Measurements from ENCODE around the gene PSORS1C1.
"Not testable (repeated sequence)": the region's sequence is repeated elsewhere in the genome, so short reads cannot be mapped to it uniquely, and the experiment has no call there.

PSORS1C1 gene, protein sequence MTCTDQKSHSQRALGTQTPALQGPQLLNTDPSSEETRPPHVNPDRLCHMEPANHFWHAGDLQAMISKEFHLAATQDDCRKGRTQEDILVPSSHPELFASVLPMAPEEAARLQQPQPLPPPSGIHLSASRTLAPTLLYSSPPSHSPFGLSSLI

DNA sequence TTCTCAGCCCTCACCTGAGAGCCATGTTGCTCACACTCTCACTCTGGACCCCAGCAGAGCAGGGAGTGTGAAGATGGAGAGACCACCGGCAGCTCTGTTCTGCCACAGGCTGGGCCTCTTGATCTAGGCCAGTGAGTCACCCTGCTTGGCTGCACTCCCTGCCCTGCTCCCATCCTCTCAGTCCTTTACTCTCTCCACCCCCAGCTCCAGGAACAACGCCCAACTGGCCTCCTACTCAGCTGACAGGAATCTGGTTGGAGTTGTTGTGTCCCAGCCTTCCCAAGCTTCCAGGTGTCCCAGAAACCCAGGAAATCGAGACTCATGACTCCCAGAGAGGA, at the start of gene PSORS1C1:
PSORS1C1 (plus strand) TSS at position 260 of the 338 bp plus-strand sequence. CDS start 14,833 bp downstream, outside the sequence.
- DNase-seq (ENCODE audit: low read depth in 2 of 2): no peak

DNA sequence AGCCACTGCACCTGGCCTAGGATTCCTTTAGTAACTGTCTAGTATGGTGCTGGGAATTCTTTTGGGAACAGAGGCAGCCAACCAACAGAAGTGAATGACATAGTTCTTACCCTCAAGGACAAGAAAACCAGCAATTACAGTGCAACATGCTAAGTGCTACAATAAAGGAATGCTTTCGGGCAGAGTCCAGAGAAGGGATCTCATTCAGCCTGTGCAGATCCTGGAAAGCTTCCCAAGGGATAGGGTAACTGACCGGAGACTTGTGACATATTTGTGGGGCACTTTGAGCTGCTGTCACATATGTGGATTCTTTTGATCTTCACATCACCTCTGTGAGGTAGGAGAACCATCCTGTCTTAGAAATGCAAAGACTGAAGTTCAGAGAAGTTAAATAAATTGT, 49.0 kb upstream of the PSORS1C1 start:
- DNase-seq (ENCODE audit: low read depth in 2 of 2): no peak

DNA sequence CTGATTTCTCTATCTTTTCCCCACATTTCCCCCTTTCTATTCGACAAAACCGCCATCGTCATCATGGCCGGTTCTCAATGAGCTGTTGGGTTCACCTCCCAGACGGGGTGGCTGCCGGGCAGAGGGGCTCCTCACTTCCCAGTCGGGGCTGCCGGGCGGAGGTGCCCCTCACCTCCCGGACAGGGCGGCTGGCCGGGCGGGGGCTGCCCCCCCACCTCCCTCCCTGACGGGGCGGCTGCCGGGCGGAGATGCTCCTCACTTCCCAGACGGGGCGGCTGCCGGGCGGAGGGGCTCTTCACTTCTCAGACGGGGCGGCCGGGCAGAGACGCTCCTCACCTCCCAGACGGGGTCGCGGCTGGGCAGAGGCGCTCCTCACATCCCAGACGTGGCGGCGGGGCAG, 47.6 kb upstream of the PSORS1C1 start:
- DNase-seq (ENCODE audit: low read depth in 2 of 2): not testable (repeated sequence)

DNA sequence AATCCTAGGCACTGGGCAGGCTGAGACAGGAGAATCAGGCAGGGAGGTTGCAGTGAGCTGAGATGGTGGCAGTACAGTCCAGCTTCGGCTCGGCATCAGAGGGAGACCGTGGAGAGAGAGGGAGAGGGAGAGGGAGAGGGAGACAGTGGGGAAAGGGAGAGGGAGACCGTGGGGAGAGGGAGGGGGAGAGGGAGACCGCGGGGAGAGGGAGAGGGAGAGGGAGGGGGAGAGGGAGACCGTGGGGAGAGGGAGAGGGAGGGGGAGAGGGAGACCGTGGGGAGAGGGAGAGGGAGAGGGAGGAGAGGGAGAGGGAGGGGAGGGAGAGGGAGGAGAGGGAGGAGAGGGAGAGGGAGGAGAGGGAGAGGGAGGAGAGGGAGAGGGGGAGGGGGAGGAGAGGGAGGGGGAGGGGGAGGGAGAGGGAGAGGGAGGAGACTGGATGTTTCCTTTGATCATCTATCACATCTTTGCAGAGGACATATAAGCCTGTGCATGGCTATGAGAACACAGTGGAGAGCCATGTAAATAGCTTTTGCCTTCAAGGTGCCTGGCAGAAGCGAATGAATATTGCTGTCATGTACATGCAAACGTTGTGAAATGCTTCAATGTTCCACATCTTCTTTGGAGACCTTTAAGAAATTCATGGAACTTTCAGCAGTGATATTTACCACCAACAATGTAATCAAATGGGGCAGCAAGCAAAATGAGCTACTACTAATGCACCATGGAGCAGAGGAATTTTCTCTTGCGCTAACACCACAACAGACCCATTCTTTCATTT, 46.5 kb upstream of the PSORS1C1 start:
- DNase-seq (ENCODE audit: low read depth in 2 of 2): not testable (repeated sequence)

DNA sequence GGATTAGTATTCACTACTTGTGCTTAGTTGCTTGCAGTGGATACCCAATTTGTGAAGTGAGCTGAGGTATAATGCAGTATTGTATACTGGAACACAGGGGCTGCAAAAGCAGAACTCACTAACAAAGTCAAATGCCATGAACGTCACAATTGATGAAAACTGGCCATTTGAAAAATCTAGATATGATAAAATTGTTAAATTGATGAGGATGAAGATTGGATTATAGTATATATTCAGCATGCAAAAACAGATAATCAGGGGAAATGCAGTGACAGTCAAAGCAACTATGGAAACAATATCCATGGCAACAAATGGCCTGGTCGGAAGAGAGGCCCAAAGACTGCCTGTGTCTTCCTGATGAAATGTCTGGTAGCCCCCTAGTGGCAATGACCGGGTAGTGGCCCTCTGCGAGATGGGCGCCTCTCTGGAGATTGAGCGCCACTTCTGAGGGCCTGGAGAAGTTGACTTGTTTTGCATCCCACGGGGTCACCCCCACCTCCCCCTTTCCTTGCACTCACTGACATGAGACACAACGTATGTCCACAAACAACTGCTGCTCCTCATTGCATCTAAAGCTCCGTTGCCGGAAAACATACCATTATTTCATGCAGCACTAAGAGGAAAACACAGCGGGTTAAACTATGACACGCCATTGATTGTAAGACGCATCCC, 45.8 kb upstream of the PSORS1C1 start:
- peak; percentile 21 to 45 for DNase-seq (ENCODE audit: low read depth in 2 of 2)

DNA sequence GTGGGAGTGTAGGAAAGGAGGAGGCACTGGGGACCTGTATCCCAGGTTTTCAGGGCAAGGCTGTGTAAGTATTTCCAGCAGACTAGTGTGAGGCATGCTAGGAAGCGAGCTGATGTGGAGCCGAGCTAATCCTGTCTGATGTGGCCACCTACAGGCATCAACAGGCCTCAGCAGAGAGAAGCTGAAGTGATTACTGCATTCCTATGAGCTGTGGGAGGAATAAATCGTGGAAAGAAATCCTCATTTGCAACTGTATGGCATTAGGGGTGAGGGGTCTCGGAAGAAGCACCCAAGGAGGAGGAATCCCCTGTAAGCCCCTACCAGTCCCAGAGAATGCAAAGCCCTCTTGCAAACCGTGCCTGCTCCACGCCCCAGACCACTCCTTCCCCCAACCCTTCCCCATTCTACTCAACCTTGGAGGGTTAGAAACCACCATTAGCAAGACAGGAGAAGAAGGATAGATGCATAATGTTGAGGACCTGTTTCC, 43.8 kb upstream of the PSORS1C1 start:
- no peak for DNase-seq (ENCODE audit: low read depth in 2 of 2)

DNA sequence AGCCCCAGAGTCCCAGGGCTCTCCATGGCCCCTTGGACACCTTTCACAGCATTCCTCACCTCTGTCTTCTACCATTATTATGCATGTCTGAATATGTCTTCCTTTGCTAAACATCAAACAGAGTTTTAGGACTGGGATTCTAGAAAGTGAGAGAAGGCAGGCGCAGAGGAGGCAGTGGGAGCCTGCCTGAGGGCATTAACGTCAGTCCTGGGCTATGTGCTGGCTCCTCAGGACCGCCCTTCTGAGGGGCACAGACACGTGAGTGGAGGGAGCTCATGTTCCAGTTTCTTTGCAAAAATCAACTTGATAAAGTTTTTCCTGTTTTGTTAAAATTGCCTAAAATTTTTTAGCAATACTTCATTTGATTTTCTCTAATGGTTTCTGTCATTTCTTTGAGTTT, 40.2 kb upstream of the PSORS1C1 start:
- DNase-seq (ENCODE audit: low read depth in 2 of 2): no peak

DNA sequence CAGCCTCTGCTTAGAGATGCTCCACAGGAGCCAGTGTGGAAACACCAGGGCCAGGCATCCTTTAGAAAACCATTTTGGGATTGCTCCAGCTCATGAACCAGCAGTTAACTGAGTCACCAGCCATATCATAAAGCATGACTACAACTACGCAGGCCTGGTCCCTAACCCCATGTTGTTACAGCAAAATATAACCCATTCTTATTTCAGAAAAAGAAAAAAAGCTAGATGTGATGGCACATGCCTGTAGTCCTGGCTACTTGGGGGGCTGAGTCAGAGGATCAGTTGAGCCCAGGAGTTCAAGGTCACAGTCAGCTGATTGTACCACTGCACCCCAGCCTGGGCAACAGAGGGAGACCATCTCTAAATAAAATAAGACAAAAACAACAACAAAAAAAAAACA, 39.1 kb upstream of the PSORS1C1 start:
- DNase-seq (ENCODE audit: low read depth in 2 of 2): no peak

DNA sequence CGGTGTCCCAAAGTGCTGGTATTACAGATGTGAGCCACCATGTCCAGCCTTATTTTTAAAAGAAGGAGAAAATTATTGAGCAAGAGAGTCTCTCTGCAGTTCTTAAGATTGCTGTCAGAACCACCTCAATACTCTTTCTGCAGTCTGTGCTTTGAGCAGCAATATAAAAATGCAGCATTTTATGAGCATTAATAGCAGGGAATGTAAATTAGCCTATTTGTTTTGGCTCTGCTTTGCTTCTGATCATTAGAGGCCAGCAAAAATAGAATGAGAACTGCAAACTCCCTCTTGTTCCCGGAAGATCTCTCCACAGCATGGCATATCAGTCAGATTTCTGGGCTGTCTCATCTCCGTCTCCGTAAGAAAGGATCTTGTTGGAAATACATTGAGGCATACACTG, 38.0 kb upstream of the PSORS1C1 start:
- DNase-seq (ENCODE audit: low read depth in 2 of 2): no peak

DNA sequence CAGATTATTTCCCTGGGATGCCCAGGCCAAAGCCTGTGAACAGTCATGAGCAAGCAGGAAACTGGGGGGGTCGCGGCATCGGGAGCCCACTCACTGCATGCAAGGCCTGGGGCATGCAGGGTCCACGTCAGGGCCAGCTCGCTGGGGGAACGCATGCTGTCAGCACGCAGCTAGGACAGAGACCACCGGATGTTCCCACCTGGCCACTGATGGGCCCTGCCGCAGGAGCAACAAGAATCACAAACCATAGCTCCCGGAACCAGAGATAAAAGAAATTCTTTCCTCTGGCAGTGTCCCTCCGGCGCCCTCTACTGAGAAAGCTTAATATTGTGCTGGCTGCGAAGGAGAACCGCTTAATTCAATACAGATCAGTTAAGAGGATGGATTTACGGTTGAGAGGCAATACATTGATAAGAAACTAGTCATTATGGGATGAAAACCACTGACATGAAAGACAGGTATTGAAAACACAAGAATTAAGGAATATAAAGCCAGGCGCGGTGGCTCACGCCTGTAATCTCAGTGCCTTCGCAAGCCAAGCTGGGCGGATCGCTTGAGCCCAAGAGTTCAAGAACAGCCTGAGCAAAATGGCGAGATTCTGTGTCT, 34.8 kb upstream of the PSORS1C1 start:
- peak; percentile 26 to 31 for DNase-seq (ENCODE audit: low read depth in 2 of 2)

DNA sequence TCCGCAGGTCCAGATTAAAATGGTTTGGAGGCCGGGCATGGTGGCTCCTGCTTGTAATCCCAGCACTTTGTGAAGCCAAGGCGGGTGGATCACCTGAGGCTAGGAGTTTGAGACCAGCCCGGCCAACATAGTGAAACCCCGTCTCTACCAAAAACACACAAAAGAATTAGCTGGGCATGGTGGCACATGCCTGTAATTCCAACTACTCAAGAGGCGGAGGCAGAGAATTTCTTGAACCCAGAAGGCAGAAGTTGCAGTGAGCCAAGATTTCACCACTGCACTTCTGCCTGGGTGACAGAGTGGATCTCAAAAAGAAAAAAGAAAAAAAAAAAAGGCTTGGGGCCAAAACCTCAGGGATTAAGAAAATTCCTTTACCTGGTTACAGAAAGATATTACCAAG, 32.7 kb upstream of the PSORS1C1 start:
- no peak for DNase-seq (ENCODE audit: low read depth in 2 of 2)

DNA sequence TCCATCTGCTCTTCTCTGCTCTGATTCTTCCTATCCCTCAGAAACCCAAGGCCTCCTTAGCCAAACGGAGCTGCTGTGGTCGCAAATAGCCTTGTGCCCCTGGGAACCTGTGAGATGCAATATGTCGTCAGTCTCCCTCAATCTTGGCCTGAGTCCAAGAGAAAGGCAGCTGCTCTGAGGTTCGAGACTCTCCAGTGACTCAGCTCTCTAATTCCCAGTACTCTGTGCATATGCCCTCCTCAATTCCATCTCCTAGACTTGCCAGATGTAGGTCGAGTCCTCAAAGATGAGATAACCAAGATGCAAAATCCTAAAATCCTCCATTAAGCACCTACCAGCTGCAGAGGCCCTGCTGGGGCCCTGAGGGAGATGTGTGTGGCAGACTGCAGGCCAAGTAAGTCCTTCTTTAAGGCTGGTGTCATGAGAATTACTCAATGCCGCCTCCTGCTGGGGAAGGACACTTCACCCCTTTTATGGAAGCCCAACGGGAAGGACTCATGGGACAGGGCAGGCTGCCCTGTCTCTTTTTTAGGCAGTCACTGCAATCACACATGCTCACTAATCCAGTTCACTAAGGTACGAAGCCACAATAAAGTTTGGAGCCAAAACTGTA, 30.8 kb upstream of the PSORS1C1 start:
- no peak for DNase-seq (ENCODE audit: low read depth in 2 of 2)

DNA sequence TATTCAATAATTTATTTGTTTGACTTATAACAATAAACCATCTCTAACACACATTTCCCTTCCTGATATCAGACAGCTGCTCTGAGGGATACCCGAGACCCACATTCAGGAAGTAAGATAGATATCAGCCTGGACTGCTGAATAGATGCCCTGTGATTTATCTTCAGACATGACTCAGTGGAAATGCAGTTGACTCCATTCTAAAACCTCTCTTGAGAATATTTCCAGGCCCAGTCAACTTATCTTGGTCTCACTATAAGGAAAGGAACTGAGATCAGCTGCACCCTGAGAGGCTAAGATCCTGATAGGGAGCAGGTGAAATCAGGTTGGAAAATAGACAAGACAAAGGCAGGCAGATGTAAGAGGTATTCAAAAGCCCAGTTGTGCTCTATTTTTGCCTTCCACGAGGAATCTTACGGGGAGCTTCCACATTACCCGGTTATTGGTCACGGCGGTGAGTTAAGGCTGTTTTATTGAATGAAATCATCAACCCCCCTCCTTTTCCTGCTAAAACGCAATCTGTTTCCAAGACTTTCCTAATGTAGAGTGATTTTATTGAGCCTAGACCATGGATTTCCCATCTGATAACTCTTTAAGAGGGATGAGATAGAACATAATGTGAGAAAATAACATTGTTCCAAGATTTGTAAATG, 27.7 kb upstream of the PSORS1C1 start:
- no peak for DNase-seq (ENCODE audit: low read depth in 2 of 2)

DNA sequence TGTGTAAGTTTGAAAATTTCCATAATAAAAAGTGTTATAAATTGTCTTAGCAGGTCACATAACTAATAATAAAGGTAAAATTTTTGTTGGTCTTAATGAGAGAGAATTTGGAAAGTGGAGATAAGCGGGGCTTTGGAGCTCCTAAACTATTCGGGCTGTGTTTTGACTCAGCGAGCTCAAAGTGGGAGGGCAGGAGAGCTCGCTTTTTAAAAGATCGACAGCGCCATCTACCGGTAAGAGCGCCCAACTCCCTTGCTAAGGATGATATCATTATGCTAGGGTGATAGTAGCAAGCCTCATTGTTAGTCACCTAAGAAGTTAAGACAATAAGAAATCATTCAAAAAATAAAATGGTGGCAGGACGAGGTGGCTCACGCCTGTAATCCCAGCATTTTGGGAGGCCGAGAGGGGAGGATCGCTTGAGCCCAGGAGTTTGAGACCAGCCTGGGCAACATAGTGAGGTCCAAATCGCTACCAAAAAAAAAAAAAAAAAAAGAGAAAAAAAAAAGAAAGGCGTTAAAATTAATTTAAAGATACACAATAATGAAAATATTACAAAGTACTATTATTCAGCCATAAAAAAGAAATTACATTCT, 27.0 kb upstream of the PSORS1C1 start:
- peak; percentile 54 to 80 for DNase-seq (ENCODE audit: low read depth in 2 of 2)

DNA sequence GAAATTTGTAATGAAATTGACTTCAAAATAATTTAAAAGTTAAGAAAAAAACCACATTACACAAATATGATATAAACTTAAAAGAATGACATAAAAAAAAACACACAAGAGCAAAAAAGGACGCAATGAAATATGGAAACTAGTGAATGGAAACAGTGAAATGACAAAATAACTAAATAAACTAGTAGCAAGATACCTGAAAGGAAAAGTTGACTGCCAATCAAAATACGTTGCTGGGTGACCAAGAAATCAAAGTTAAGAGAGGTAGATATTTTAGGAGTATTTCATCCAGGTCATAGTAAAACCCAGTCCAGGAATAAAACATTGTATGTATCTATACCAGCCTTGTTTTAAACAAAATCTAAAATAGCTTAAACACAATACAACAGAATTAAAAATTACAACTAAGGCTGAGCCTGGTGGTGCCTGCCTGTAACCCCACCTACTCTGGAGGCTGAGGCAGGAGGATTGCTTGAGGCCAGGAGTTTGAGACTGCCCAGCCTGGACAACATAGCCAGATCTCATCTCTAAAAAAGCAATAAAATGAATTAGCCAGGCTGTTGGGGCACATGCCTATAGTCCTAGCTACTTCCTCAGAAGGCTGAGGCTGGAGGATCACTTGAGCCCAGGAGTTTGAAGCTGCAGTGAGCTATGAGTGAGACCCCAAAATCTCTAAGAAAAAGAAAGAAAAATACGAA, 24.2 kb upstream of the PSORS1C1 start:
- no peak for DNase-seq (ENCODE audit: low read depth in 2 of 2)

DNA sequence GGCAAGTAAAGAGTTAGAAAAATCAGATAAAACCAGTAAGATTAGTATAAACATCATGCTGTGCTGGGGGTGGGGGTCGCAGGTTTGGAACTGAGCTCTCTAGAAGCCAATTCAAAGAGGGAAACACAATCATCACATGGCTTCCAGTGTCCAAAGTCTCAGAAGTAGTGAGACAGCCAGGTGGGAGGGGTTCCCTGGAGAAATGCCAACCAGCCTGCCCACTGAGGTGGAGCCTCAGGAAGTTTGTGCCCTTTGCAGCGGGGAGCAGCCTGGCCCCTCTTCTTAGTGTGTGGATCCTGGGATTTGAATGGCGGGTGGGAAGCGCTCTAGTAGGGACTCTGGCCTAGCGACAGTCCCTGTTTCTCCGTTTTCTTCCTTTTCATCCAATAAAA, 23.6 kb upstream of the PSORS1C1 start:
- DNase-seq (ENCODE audit: low read depth in 2 of 2): no peak

DNA sequence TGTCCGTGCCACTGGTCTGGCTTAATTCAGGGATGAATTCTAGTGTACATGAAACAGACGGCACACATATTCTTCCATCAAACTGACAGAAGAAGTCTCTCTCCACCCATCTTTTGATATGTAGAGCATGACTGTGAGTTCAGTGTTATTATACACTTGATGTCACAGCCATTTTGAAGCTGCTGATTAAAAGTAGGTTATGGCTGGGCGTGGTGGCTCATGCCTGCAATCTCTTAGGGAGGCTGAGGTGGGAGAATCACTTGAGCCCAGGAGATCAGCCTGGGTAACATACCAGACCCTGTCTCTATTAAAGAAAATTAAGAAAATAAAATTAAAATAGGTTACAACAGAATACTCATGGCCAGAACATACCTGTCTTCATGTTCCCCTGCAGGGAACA, 22.9 kb upstream of the PSORS1C1 start:
- no peak for DNase-seq (ENCODE audit: low read depth in 2 of 2)

DNA sequence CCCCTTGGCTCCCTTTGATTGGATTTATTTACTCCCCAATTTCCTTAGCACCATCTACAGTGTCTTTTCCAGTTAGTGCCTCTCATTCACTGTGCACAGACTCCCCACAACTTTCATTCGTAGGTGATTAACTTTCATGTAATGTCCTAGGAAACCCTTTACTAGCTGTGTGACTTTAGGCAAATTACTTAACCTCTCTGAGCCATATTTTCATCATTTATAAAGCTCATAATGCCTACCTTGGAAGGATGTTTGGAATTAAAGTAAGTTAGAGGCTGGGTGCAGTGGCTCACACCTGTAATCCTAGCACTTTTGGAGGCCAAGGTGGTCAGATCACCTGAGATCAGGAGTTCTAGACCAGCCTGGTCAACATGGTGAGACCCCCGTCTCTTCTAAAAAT, 22.4 kb upstream of the PSORS1C1 start:
- DNase-seq (ENCODE audit: low read depth in 2 of 2): no peak

DNA sequence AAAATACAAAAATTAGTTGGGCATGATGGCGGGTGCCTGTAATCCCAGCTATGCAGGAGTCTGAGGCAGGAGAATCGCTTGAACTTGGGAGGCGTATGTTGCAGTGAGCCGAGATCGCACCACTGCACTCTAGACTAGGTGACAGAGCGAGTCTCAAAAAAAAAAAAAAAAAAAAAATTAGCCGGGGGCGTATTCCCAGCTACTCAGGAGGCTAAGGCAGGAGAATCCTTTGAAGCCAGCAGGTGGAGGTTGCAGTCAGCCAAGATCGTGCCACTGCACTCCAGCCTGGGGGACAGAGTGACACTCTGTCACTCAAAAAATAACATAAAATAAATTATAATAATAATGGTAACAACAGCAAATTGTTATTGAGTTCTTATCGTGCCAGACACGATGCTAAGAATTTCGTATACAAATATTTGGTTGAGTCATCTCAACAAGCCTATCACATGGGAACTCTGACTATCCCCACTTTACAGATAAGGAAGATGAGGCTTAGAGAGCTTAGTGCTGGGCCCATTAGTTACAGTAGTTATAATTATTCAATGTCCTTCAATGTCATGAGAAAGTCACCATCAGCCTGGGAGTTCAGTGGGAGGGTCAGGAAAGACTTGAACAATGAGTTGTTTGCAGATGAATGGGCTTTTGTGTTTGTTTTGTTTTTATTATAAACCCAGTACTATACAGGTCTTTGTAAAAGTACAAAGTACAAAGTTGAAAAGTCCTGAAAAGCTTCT, 21.7 kb upstream of the PSORS1C1 start:
- DNase-seq (ENCODE audit: low read depth in 2 of 2): no peak

DNA sequence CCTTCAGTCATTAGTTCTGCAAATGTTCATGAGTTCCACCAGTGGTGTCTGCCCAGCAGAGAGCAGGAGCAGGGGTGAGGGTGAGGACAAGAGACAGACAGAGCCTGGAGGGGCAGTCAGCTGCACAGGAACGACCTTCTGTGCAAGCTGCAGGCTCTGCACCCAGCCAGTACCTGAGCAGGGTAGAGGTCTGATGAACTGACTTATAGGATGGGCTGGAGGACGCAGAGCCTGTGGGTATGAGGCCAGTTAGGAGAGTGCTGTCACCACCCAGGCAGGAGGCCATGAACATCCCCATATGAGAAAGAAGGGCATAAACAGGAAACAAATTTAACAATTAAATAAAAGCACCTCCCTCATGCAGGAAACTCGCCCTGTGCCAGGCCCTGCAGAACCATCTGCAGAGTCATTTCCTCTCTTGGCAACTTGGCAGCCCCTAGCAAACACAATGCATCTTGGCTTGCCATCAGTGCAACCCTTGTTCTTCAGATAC, 20.2 kb upstream of the PSORS1C1 start:
- no peak for DNase-seq (ENCODE audit: low read depth in 2 of 2)

All from stimulated activated CD8-positive, alpha-beta memory T cell treated with anti-CD3 and anti-CD28 coated beads, Interleukin-15, amount 100 ng/mL, for 4 hours (primary cell).